NCI-H2081 treated with DMSO at 0.1 percent for 48 hours (cell line): Measurements from ENCODE around the gene GCSAM.
A peak's percentile ranks its signal among the peaks of the same experiment; 100 is the strongest.

ENCODE experiments used
- DNase-seq: peaks from one replicate; lab custom pipeline; 2025; lab: John Stamatoyannopoulos, UW

The GCSAM gene

GRCh38 chr3:112132975-112133448, at the start of gene GCSAM:
Gene GCSAM (minus strand): TSS chr3:112133248. CDS start chr3:112133120, 128 bp downstream.
- no peak for DNase-seq

GRCh38 chr3:112175646-112176045, 42.6 kb upstream of the GCSAM start:
- no peak for DNase-seq

GRCh38 chr3:112175037-112175436, 42.0 kb upstream of the GCSAM start:
- no peak for DNase-seq

GRCh38 chr3:112171144-112171543, 38.1 kb upstream of the GCSAM start:
- DNase-seq, result no peak

- no peak for DNase-seq
These were observed 37.0 kb upstream of the GCSAM start for GRCh38 chr3:112170046-112170445.

- no peak for DNase-seq
These were observed 34.7 kb upstream of the GCSAM start for GRCh38 chr3:112167758-112168157.

- no peak for DNase-seq
These were observed 16.1 kb upstream of the GCSAM start for GRCh38 chr3:112149136-112149535.

- DNase-seq, result no peak
These were observed 10.6 kb upstream of the GCSAM start for GRCh38 chr3:112143689-112144088.

- no peak for DNase-seq
These were observed 10.2 kb upstream of the GCSAM start for GRCh38 chr3:112143251-112143650.

GRCh38 chr3:112141293-112141692, 8.2 kb upstream of the GCSAM start:
- DNase-seq, result no peak

- no peak for DNase-seq
These were observed 7.5 kb upstream of the GCSAM start for GRCh38 chr3:112140584-112140983.

- DNase-seq, result no peak
These were observed 5.3 kb upstream of the GCSAM start for GRCh38 chr3:112138219-112138969.

GRCh38 chr3:112137781-112138180, 4.7 kb upstream of the GCSAM start:
- no peak for DNase-seq

- peak; percentile 44 for DNase-seq
These were observed 4.1 kb upstream of the GCSAM start for GRCh38 chr3:112136959-112137693.

- no peak for DNase-seq
These were observed 3.0 kb upstream of the GCSAM start for GRCh38 chr3:112136046-112136445.

- no peak for DNase-seq
These were observed 1.5 kb upstream of the GCSAM start for GRCh38 chr3:112134335-112135124.

- no peak for DNase-seq
These were observed 732 bp upstream of the GCSAM start for GRCh38 chr3:112133626-112134334.

GRCh38 chr3:112132554-112132953, 494 bp downstream of the GCSAM start:
- no peak for DNase-seq

GRCh38 chr3:112132088-112132487, 960 bp downstream of the GCSAM start:
- no peak for DNase-seq

- DNase-seq, result no peak
These were observed 1.9 kb downstream of the GCSAM start for GRCh38 chr3:112131111-112131510.

- no peak for DNase-seq
These were observed 2.4 kb downstream of the GCSAM start for GRCh38 chr3:112130638-112130993.
